ENCODE results near the gene CLSTN2.

The CLSTN2 gene

GRCh38 chr3:140223197-140223596 is 288.2 kb downstream of the CLSTN2 start:
- Histone ChIP-seq H3K4me2 (ENCODE audit: insufficient read depth, low read length, poor library complexity, severe bottlenecking) (no peak overlapping the region), H2BK12ac (ENCODE audit: low read length) (no peak overlapping the region), H3K27ac (replicated peaks; ENCODE audit: low read length) (no peak overlapping the region), H4K8ac (ENCODE audit: low read depth, low read length) (no peak overlapping the region), H3K27me3 (ENCODE audit: control insufficient read depth in 3 of 3, insufficient read depth in 3 of 3, low read depth in 1 of 3, low read length in 3 of 3) (no peaks in the 10 kb centered on the region), H3K14ac (ENCODE audit: low read length) (no peak overlapping the region), H2BK15ac (ENCODE audit: low read length) (no peak overlapping the region), H2AK5ac (ENCODE audit: low read depth, low read length) (no peak overlapping the region), H3K18ac (ENCODE audit: low read length) (no peak overlapping the region), H3K4ac (ENCODE audit: low read length) (no peak overlapping the region), H3K9ac (ENCODE audit: low read depth, low read length, poor library complexity) (no peak overlapping the region), H2AFZ (ENCODE audit: low read length) (no peak overlapping the region), H4K91ac (ENCODE audit: low read depth, low read length, poor library complexity) (no peak overlapping the region), H3K23ac (ENCODE audit: low read depth, low read length, poor library complexity) (no peak overlapping the region), H2BK5ac (ENCODE audit: low read length) (no peak overlapping the region), H3K36me3 (replicated peaks in 1 of 2; ENCODE audit: control insufficient read depth in 2 of 2, insufficient read depth in 2 of 2, low read length in 2 of 2) (no peaks in the 10 kb centered on the region), H3K79me1 (ENCODE audit: low read depth, low read length) (no peaks in the 10 kb centered on the region), H3K4me1 (ENCODE audit: control insufficient read depth in 2 of 2, insufficient read depth in 1 of 2, low read depth in 1 of 2, low read length in 2 of 2) (peaks cover 0 to 8% of the 10 kb centered on the region in 2 donors), H3K9me3 (replicated peaks in 1 of 2; ENCODE audit: control insufficient read depth in 2 of 2, insufficient read depth in 1 of 2, low read depth in 1 of 2, low read length in 2 of 2) (no peaks in the 10 kb centered on the region), H3K4me3 (ENCODE audit: low read length in 2 of 2) (no peak overlapping the region), H2BK120ac (ENCODE audit: low read depth, low read length) (no peak overlapping the region)
- DNase-seq (ENCODE audit: low spot score), result no peak
- no CpG with 5 or more reads among the region's 4 CpGs for WGBS, 2 donors (ENCODE audit: extremely low coverage in 2 of 2, insufficient read length in 2 of 2, insufficient replicate concordance in 1 of 2)

- Histone ChIP-seq H3K27me3 (ENCODE audit: control insufficient read depth in 3 of 3, insufficient read depth in 3 of 3, low read depth in 1 of 3, low read length in 3 of 3) (no peaks in the 10 kb centered on the region), H2BK120ac (ENCODE audit: low read depth, low read length) (no peak overlapping the region), H3K23ac (ENCODE audit: low read depth, low read length, poor library complexity) (no peak overlapping the region), H3K9ac (ENCODE audit: low read depth, low read length, poor library complexity) (no peak overlapping the region), H2BK12ac (ENCODE audit: low read length) (no peak overlapping the region), H3K36me3 (replicated peaks in 1 of 2; ENCODE audit: control insufficient read depth in 2 of 2, insufficient read depth in 2 of 2, low read length in 2 of 2) (no peaks in the 10 kb centered on the region), H4K8ac (ENCODE audit: low read depth, low read length) (no peak overlapping the region), H2AK5ac (ENCODE audit: low read depth, low read length) (no peak overlapping the region), H3K9me3 (replicated peaks in 1 of 2; ENCODE audit: control insufficient read depth in 2 of 2, insufficient read depth in 1 of 2, low read depth in 1 of 2, low read length in 2 of 2) (no peaks in the 10 kb centered on the region), H2BK15ac (ENCODE audit: low read length) (no peak overlapping the region), H3K4me2 (ENCODE audit: insufficient read depth, low read length, poor library complexity, severe bottlenecking) (no peak overlapping the region), H3K14ac (ENCODE audit: low read length) (no peak overlapping the region), H3K18ac (ENCODE audit: low read length) (no peak overlapping the region), H3K4ac (ENCODE audit: low read length) (no peak overlapping the region), H2BK5ac (ENCODE audit: low read length) (no peak overlapping the region), H2AFZ (ENCODE audit: low read length) (no peak overlapping the region), H3K27ac (replicated peaks; ENCODE audit: low read length) (no peak overlapping the region), H3K79me1 (ENCODE audit: low read depth, low read length) (no peaks in the 10 kb centered on the region), H3K4me1 (ENCODE audit: control insufficient read depth in 2 of 2, insufficient read depth in 1 of 2, low read depth in 1 of 2, low read length in 2 of 2) (peaks cover 0 to 7% of the 10 kb centered on the region in 2 donors), H3K4me3 (ENCODE audit: low read length in 2 of 2) (no peak overlapping the region), H4K91ac (ENCODE audit: low read depth, low read length, poor library complexity) (no peak overlapping the region)
- WGBS, 2 donors (ENCODE audit: extremely low coverage in 2 of 2, insufficient read length in 2 of 2, insufficient replicate concordance in 1 of 2), result no CpG with 5 or more reads among the region's 2 CpGs
- DNase-seq (ENCODE audit: low spot score), result no peak
Measured at GRCh38 chr3:140223631-140224030, 288.6 kb downstream of the CLSTN2 start.

- no peak overlapping the region for H3K18ac ChIP-seq (ENCODE audit: low read length)
- no peak overlapping the region for H4K8ac ChIP-seq (ENCODE audit: low read depth, low read length)
- no peak overlapping the region for H2BK5ac ChIP-seq (ENCODE audit: low read length)
- H3K23ac ChIP-seq (ENCODE audit: low read depth, low read length, poor library complexity), result no peak overlapping the region
- H3K4ac ChIP-seq (ENCODE audit: low read length), result no peak overlapping the region
- no peak overlapping the region for H3K4me3 ChIP-seq (ENCODE audit: low read length in 2 of 2)
- H3K79me1 ChIP-seq (ENCODE audit: low read depth, low read length), result no peaks in the 10 kb centered on the region
- H2BK15ac ChIP-seq (ENCODE audit: low read length), result no peak overlapping the region
- WGBS, 2 donors (ENCODE audit: extremely low coverage in 2 of 2, insufficient read length in 2 of 2, insufficient replicate concordance in 1 of 2), result no CpG with 5 or more reads among the region's 1 CpG
- peaks cover 0 to 2% of the 10 kb centered on the region in 2 donors for H3K4me1 ChIP-seq (ENCODE audit: control insufficient read depth in 2 of 2, insufficient read depth in 1 of 2, low read depth in 1 of 2, low read length in 2 of 2)
- no peak overlapping the region for H2BK12ac ChIP-seq (ENCODE audit: low read length)
- no peak overlapping the region for H2AFZ ChIP-seq (ENCODE audit: low read length)
- no peak overlapping the region for H4K91ac ChIP-seq (ENCODE audit: low read depth, low read length, poor library complexity)
- H3K27me3 ChIP-seq (ENCODE audit: control insufficient read depth in 3 of 3, insufficient read depth in 3 of 3, low read depth in 1 of 3, low read length in 3 of 3), result no peaks in the 10 kb centered on the region
- no peak overlapping the region for H2BK120ac ChIP-seq (ENCODE audit: low read depth, low read length)
- H3K9me3 ChIP-seq (replicated peaks in 1 of 2; ENCODE audit: control insufficient read depth in 2 of 2, insufficient read depth in 1 of 2, low read depth in 1 of 2, low read length in 2 of 2), result no peaks in the 10 kb centered on the region
- H3K27ac ChIP-seq (replicated peaks; ENCODE audit: low read length), result no peak overlapping the region
- H3K9ac ChIP-seq (ENCODE audit: low read depth, low read length, poor library complexity), result no peak overlapping the region
- no peak overlapping the region for H3K14ac ChIP-seq (ENCODE audit: low read length)
- no peak overlapping the region for H3K4me2 ChIP-seq (ENCODE audit: insufficient read depth, low read length, poor library complexity, severe bottlenecking)
- DNase-seq (ENCODE audit: low spot score), result no peak
- no peak overlapping the region for H2AK5ac ChIP-seq (ENCODE audit: low read depth, low read length)
- H3K36me3 ChIP-seq (replicated peaks in 1 of 2; ENCODE audit: control insufficient read depth in 2 of 2, insufficient read depth in 2 of 2, low read length in 2 of 2), result no peaks in the 10 kb centered on the region
Measured at GRCh38 chr3:140224307-140224706, 289.3 kb downstream of the CLSTN2 start.

GRCh38 chr3:140225996-140226395 is 291.0 kb downstream of the CLSTN2 start:
- no peak overlapping the region for H2BK120ac ChIP-seq (ENCODE audit: low read depth, low read length)
- no peak overlapping the region for H3K18ac ChIP-seq (ENCODE audit: low read length)
- H4K91ac ChIP-seq (ENCODE audit: low read depth, low read length, poor library complexity), result no peak overlapping the region
- H2BK15ac ChIP-seq (ENCODE audit: low read length), result no peak overlapping the region
- H3K4me1 ChIP-seq (ENCODE audit: control insufficient read depth in 2 of 2, insufficient read depth in 1 of 2, low read depth in 1 of 2, low read length in 2 of 2), result no peaks in the 10 kb centered on the region
- H3K23ac ChIP-seq (ENCODE audit: low read depth, low read length, poor library complexity), result no peak overlapping the region
- no peak overlapping the region for H2BK5ac ChIP-seq (ENCODE audit: low read length)
- H2AK5ac ChIP-seq (ENCODE audit: low read depth, low read length), result no peak overlapping the region
- no peak overlapping the region for H3K27ac ChIP-seq (replicated peaks; ENCODE audit: low read length)
- no peak overlapping the region for H3K4me2 ChIP-seq (ENCODE audit: insufficient read depth, low read length, poor library complexity, severe bottlenecking)
- H4K8ac ChIP-seq (ENCODE audit: low read depth, low read length), result no peak overlapping the region
- no peak for DNase-seq (ENCODE audit: low spot score)
- no peak overlapping the region for H3K9ac ChIP-seq (ENCODE audit: low read depth, low read length, poor library complexity)
- H3K27me3 ChIP-seq (ENCODE audit: control insufficient read depth in 3 of 3, insufficient read depth in 3 of 3, low read depth in 1 of 3, low read length in 3 of 3), result no peaks in the 10 kb centered on the region
- H3K14ac ChIP-seq (ENCODE audit: low read length), result no peak overlapping the region
- no peaks in the 10 kb centered on the region for H3K36me3 ChIP-seq (replicated peaks in 1 of 2; ENCODE audit: control insufficient read depth in 2 of 2, insufficient read depth in 2 of 2, low read length in 2 of 2)
- no peaks in the 10 kb centered on the region for H3K9me3 ChIP-seq (replicated peaks in 1 of 2; ENCODE audit: control insufficient read depth in 2 of 2, insufficient read depth in 1 of 2, low read depth in 1 of 2, low read length in 2 of 2)
- H2AFZ ChIP-seq (ENCODE audit: low read length), result no peak overlapping the region
- H3K4me3 ChIP-seq (ENCODE audit: low read length in 2 of 2), result no peak overlapping the region
- H2BK12ac ChIP-seq (ENCODE audit: low read length), result no peak overlapping the region
- H3K79me1 ChIP-seq (ENCODE audit: low read depth, low read length), result no peaks in the 10 kb centered on the region
- H3K4ac ChIP-seq (ENCODE audit: low read length), result no peak overlapping the region

Measured in neuronal stem cell (in vitro differentiated cells).